IMR-90 (cell line): ENCODE measurements around the gene LNX1. TPM values are rescaled to one million over a fixed set of nuclear protein-coding genes. Genes with fewer than 3 reads are reported as not detected.

Experiments used
- ATAC-seq: fragments of 200-7000 bp; cut with Tn5 transposase; 2 replicates; pipeline ENCODE4 v1.9.1; 2020; ENCODE audit warnings: low read depth, mild to moderate bottlenecking, moderate library complexity
- BruUV-seq: library from RNA; stranded (reverse); fragments of 400-500 nt; replicated peaks from 2 replicates; lab custom pipeline; 2021; lab: Mats Ljungman, UMichigan
- CTCF ChIA-PET: fragments of 300-600 bp; formaldehyde crosslinking; extraction: SDS; loops from one replicate; lab custom pipeline; 2021; ENCODE audit warnings: antibody characterized with exemption; lab: Yijun Ruan, JAX
- POLR2A ChIA-PET: fragments of 300-600 bp; sonication (Branson Sonifier 250); formaldehyde crosslinking; loops from one replicate; lab custom pipeline; 2022; ENCODE audit warnings: antibody characterized with exemption; ENCODE audit not compliant: unreplicated experiment; lab: Charles Lee
- DNase-seq: peaks from one replicate; pipeline ENCODE4 v3.0.0; 2013
- H2AFZ ChIP-seq: replicated peaks from 2 replicates; pipeline ENCODE3; 2013; ENCODE audit warnings: low read length, mild to moderate bottlenecking; ENCODE audit not compliant: poor library complexity
- H2AK5ac ChIP-seq: 2 replicates; pipeline ENCODE4 v1.6.1; 2013; ENCODE audit warnings: low read depth, low read length, inconsistent platforms
- H2AK9ac ChIP-seq: replicated peaks from 2 replicates; pipeline ENCODE3; 2013; ENCODE audit warnings: mild to moderate bottlenecking, low read depth, low read length, moderate library complexity; ENCODE audit not compliant: poor library complexity
- H2BK120ac ChIP-seq: 2 replicates; pipeline ENCODE4 v1.6.1; 2013; ENCODE audit warnings: low read depth, low read length, inconsistent platforms
- H2BK15ac ChIP-seq: 3 replicates; pipeline ENCODE4 v1.6.1; 2013; ENCODE audit warnings: low read depth, low read length, inconsistent platforms
- H2BK20ac ChIP-seq: 2 replicates; pipeline ENCODE4 v1.6.1; 2013; ENCODE audit warnings: low read depth, mild to moderate bottlenecking, inconsistent platforms, low read length, moderate library complexity
- H2BK5ac ChIP-seq: 2 replicates; pipeline ENCODE4 v1.6.1; 2013; ENCODE audit warnings: mild to moderate bottlenecking, low read depth, low read length, inconsistent platforms; ENCODE audit not compliant: poor library complexity, severe bottlenecking
- H3K14ac ChIP-seq: replicated peaks from 2 replicates; pipeline ENCODE4 v1.6.1; 2013; ENCODE audit warnings: low read depth, low read length, inconsistent platforms
- H3K18ac ChIP-seq: 2 replicates; pipeline ENCODE4 v1.6.1; 2013; ENCODE audit warnings: low read depth, low read length, control low read depth
- H3K23ac ChIP-seq: 2 replicates; pipeline ENCODE4 v1.6.1; 2013; ENCODE audit warnings: low read depth, low read length, inconsistent platforms
- H3K27ac ChIP-seq: 2 replicates; pipeline ENCODE4 v1.5.1; 2013; ENCODE audit warnings: mild to moderate bottlenecking, control low read depth, low read length; ENCODE audit not compliant: insufficient read depth
- H3K27me3 ChIP-seq: 2 replicates; pipeline ENCODE4 v1.6.1; 2013; ENCODE audit warnings: low read length; ENCODE audit not compliant: control insufficient read depth, insufficient read depth
- H3K36me3 ChIP-seq: 2 replicates; pipeline ENCODE4 v1.6.1; 2013; ENCODE audit warnings: low read length, mixed read lengths; ENCODE audit not compliant: control insufficient read depth, insufficient read depth
- H3K4ac ChIP-seq: 2 replicates; pipeline ENCODE4 v1.6.1; 2013; ENCODE audit warnings: low read depth, low read length, inconsistent platforms
- H3K4me1 ChIP-seq: 2 replicates; pipeline ENCODE4 v1.6.1; 2013; ENCODE audit warnings: low read length, mixed read lengths; ENCODE audit not compliant: control insufficient read depth, insufficient read depth
- H3K4me2 ChIP-seq: 2 replicates; pipeline ENCODE4 v1.6.1; 2013; ENCODE audit warnings: low read depth, mild to moderate bottlenecking, control low read depth, low read length, moderate library complexity
- H3K4me3 ChIP-seq: 2 replicates; pipeline ENCODE4 v1.5.1; 2013; ENCODE audit warnings: low read depth, mild to moderate bottlenecking, control low read depth, low read length, moderate library complexity; ENCODE audit not compliant: insufficient read depth
- H3K56ac ChIP-seq: 2 replicates; pipeline ENCODE4 v1.6.1; 2013; ENCODE audit warnings: low read length, inconsistent platforms; ENCODE audit not compliant: insufficient read depth; ENCODE audit errors: extremely low read depth
- H3K79me1 ChIP-seq, 2 experiments: 2 replicates each; pipeline ENCODE4 v1.6.1; 2013; ENCODE audit warnings: low read length in 2 of 2, inconsistent platforms in 1 of 2, low read depth in 1 of 2
- H3K9ac ChIP-seq: 2 replicates; pipeline ENCODE4 v1.6.1; 2013; ENCODE audit warnings: low read depth, low read length, control low read depth
- H3K9me1 ChIP-seq: 2 replicates; pipeline ENCODE4 v1.6.1; 2013; ENCODE audit warnings: low read length, inconsistent platforms; ENCODE audit not compliant: insufficient read depth
- H3K9me3 ChIP-seq: 2 replicates; pipeline ENCODE4 v1.6.1; 2013; ENCODE audit warnings: low read length; ENCODE audit not compliant: control insufficient read depth, insufficient read depth
- H4K20me1 ChIP-seq: 2 replicates; pipeline ENCODE4 v1.6.1; 2013; ENCODE audit warnings: low read length, inconsistent platforms; ENCODE audit not compliant: insufficient read depth
- H4K5ac ChIP-seq: 2 replicates; pipeline ENCODE4 v1.6.1; 2013; ENCODE audit warnings: mild to moderate bottlenecking, low read depth, low read length, control low read depth
- H4K8ac ChIP-seq, 2 experiments: 2 replicates each; pipeline ENCODE4 v1.6.1; 2013; ENCODE audit warnings: low read depth in 2 of 2, low read length in 2 of 2, control low read depth in 1 of 2, inconsistent platforms in 1 of 2
- H4K91ac ChIP-seq: 2 replicates; pipeline ENCODE4 v1.6.1; 2013; ENCODE audit warnings: low read depth, low read length, inconsistent platforms; ENCODE audit not compliant: insufficient read depth
- BHLHE40 ChIP-seq: fragments of 150-350 bp; IDR thresholded peaks from 2 replicates; pipeline ENCODE4 v1.6.1; 2016; ENCODE audit warnings: mild to moderate bottlenecking, low read depth, low read length
- CEBPB ChIP-seq: IDR thresholded peaks from 2 replicates; pipeline ENCODE4 v1.6.1; 2012; ENCODE audit warnings: low read depth, low read length, improper control_type of control experiment
- CHD1 ChIP-seq: IDR thresholded peaks from 2 replicates; pipeline ENCODE4 v1.6.1; 2012; ENCODE audit warnings: low read depth, low read length, improper control_type of control experiment
- CTCF ChIP-seq: conservative IDR thresholded peaks from 2 replicates; pipeline ENCODE4 v1.5.1; 2012; ENCODE audit warnings: mild to moderate bottlenecking, low read depth, low read length, improper control_type of control experiment
- ELK1 ChIP-seq: fragments of 150-350 bp; IDR thresholded peaks from 2 replicates; pipeline ENCODE4 v1.6.1; 2016; ENCODE audit warnings: low read depth, mild to moderate bottlenecking, low read length, moderate library complexity, borderline replicate concordance
- FOS ChIP-seq: fragments of 150-350 bp; IDR thresholded peaks from 2 replicates; pipeline ENCODE4 v1.6.1; 2016; ENCODE audit warnings: low read depth, low read length
- MAFK ChIP-seq: IDR thresholded peaks from 2 replicates; pipeline ENCODE4 v1.6.1; 2012; ENCODE audit warnings: low read depth, low read length, improper control_type of control experiment
- MAZ ChIP-seq: IDR thresholded peaks from 2 replicates; pipeline ENCODE4 v1.6.1; 2012; ENCODE audit warnings: low read depth, mild to moderate bottlenecking, low read length, improper control_type of control experiment, moderate library complexity, borderline replicate concordance
- MXI1 ChIP-seq: IDR thresholded peaks from 2 replicates; pipeline ENCODE4 v1.6.1; 2012; ENCODE audit warnings: low read depth, mild to moderate bottlenecking, low read length, moderate library complexity, borderline replicate concordance
- NFE2L2 ChIP-seq: fragments of 150-350 bp; IDR thresholded peaks from 2 replicates; pipeline ENCODE4 v1.6.1; 2016; ENCODE audit warnings: low read depth, mild to moderate bottlenecking, low read length
- POLR2A ChIP-seq: IDR thresholded peaks from 2 replicates; pipeline ENCODE4 v1.6.1; 2012; ENCODE audit warnings: mild to moderate bottlenecking, low read depth, low read length
- RAD21 ChIP-seq: IDR thresholded peaks from 2 replicates; pipeline ENCODE4 v1.6.1; 2012; ENCODE audit warnings: low read length, improper control_type of control experiment
- RCOR1 ChIP-seq: IDR thresholded peaks from 2 replicates; pipeline ENCODE4 v1.6.1; 2012; ENCODE audit warnings: mild to moderate bottlenecking, low read length, improper control_type of control experiment; ENCODE audit not compliant: insufficient replicate concordance
- RFX5 ChIP-seq: IDR thresholded peaks from 2 replicates; pipeline ENCODE4 v1.8.0; 2012; ENCODE audit warnings: low read depth, mild to moderate bottlenecking, low read length, moderate library complexity
- SMC3 ChIP-seq: fragments of 150-350 bp; IDR thresholded peaks from 2 replicates; pipeline ENCODE4 v1.6.1; 2016; ENCODE audit warnings: low read depth, mild to moderate bottlenecking, antibody characterized with exemption, low read length, moderate library complexity
- USF2 ChIP-seq: fragments of 150-350 bp; IDR thresholded peaks from 2 replicates; pipeline ENCODE4 v1.6.1; 2017; ENCODE audit warnings: mild to moderate bottlenecking, antibody characterized with exemption, low read length, low read depth
- WGBS, 2 experiments: methylation state at CpG; one replicate each; pipeline versions ENCODE4 v1.1.5 to v1.1.7; 2013; ENCODE audit warnings: missing lambda C conversion rate in 2 of 2; ENCODE audit not compliant: insufficient read length in 1 of 2; ENCODE audit errors: extremely low coverage in 2 of 2; 5-methylcytosine and 5-hydroxymethylcytosine counted together
- dilution Hi-C: fragments of 300-500 bp; cut with HindIII; formaldehyde crosslinking; loops from one replicate; pipeline ENCODE4 v1.14.3; 2018; ENCODE audit warnings: low sequenced_read_pairs; ENCODE audit not compliant: unreplicated experiment
- in situ Hi-C: fragments of 300-500 bp; cut with MboI; formaldehyde crosslinking; loops from 3 replicates; pipeline ENCODE4 v1.14.3; 2019; ENCODE audit warnings: low sequenced_read_pairs, inconsistent platforms, mixed read lengths
- intact Hi-C: fragments of 100-400 bp; cut with micrococcal nuclease; formaldehyde crosslinking; loops from 2 replicates; pipeline ENCODE4 v1.10.0; 2022
- polyA plus RNA-seq, 3 experiments: library from polyadenylated mRNA; depleted of rRNA; stranded (reverse); fragments of >200 nt; gene quantifications; 2 replicates each; pipeline ENCODE4 v1.2.3, GENCODE V29; 2012; ENCODE audit warnings: low replicate concordance in 1 of 3
- total RNA-seq: library from RNA; depleted of rRNA; stranded (reverse); fragments of >200 nt; gene quantifications from 2 replicates; pipeline ENCODE4 v1.2.3, GENCODE V29; 2012

Gene LNX1
- total and polyA plus RNA-seq, 2 of the 4 experiments (the other 2 are of a cell fraction) = 0.15 to 0.36 TPM

- H2BK5ac ChIP-seq = no peak overlapping the region
- H2BK15ac ChIP-seq = peak overlapping the region; percentile 30; the same call in 1 of the 3 replicates
- H4K8ac ChIP-seq = peak overlapping the region in 1 of 2 experiments; percentile 14; a peak in 1 of 4 replicates
- H3K27ac ChIP-seq = no peak overlapping the region
- H4K20me1 ChIP-seq = no peaks in the 10 kb centered on the region
- ATAC-seq = no peak; the same call in none of the 2 replicates
- peak overlapping the region; percentile 72; the same call in 1 of the 2 replicates for H4K5ac ChIP-seq
- 100% methylated on average over 1 of the region's 5 CpGs; no CpG with 5 or more reads in 1 of the 2 experiments for WGBS, 2 experiments
- dilution Hi-C loops (no loop called here), in situ Hi-C loops (no loop called here), intact Hi-C loops (loop anchor here (5.0 kb wide), 1 partner anchor 50 kb away; no protein-coding TSS in a partner anchor)
- POLR2A ChIA-PET = no interaction called here
- CTCF ChIA-PET = interaction anchor here (1.8 kb wide), 1 partner anchor 12 kb away, joined by 4 read pairs; no protein-coding TSS in a partner anchor
- peak overlapping the region; percentile 11; the same call in 1 of the 2 replicates for H2BK20ac ChIP-seq
- H3K4me3 ChIP-seq = no peak overlapping the region
- no peaks in the 10 kb centered on the region for H3K79me1 ChIP-seq
- H3K36me3 ChIP-seq = no peaks in the 10 kb centered on the region
- no peaks in the 10 kb centered on the region; the same call in 1 of the 2 replicates for H3K9me1 ChIP-seq
- H3K4me1 ChIP-seq = peaks cover 13% of the 10 kb centered on the region
- no peak overlapping the region for H2AK9ac ChIP-seq
- peak overlapping the region; percentile 0; the same call in 1 of the 2 replicates for H2AK5ac ChIP-seq
- H2AFZ ChIP-seq = peak overlapping the region; percentile 0
- no peak overlapping the region for H3K4me2 ChIP-seq
- peak overlapping the region; percentile 35 for H2BK120ac ChIP-seq
- peak overlapping the region; percentile 31 for H3K4ac ChIP-seq
- TF ChIP-seq RCOR1 = no peak
- TF ChIP-seq ELK1 = no peak
- no peak for TF ChIP-seq POLR2A
- no peak for TF ChIP-seq MAZ
- TF ChIP-seq FOS = no peak
- no peak for TF ChIP-seq RAD21
- no peak for TF ChIP-seq MXI1
- no peak for TF ChIP-seq SMC3
- no peak for TF ChIP-seq NFE2L2
- TF ChIP-seq CEBPB = no peak
- no peak for TF ChIP-seq RFX5
- no peak for TF ChIP-seq CTCF
- no peak for TF ChIP-seq BHLHE40
- TF ChIP-seq CHD1 = no peak
- no peak for TF ChIP-seq MAFK
- no peak for TF ChIP-seq USF2
- H3K18ac ChIP-seq = peak overlapping the region; percentile 37; the same call in 1 of the 2 replicates
- BruUV-seq = no TSS peak
- H3K9me3 ChIP-seq = no peaks in the 10 kb centered on the region
- no peak overlapping the region for H3K14ac ChIP-seq
- no peak overlapping the region for H3K9ac ChIP-seq
- H3K23ac ChIP-seq = no peak overlapping the region; the same call in 1 of the 2 replicates
- no peak overlapping the region for H3K56ac ChIP-seq
- DNase-seq = no peak
- H3K27me3 ChIP-seq = no peaks in the 10 kb centered on the region
- H4K91ac ChIP-seq = peak overlapping the region; percentile 14; the same call in 1 of the 2 replicates
These were observed 33.6 kb downstream of the LNX1 start for GRCh38 chr4:53557669-53558064.
